Measurements from ENCODE around the gene MEF2B.
"Not testable (repeated sequence)": the region's sequence is repeated elsewhere in the genome, so short reads cannot be mapped to it uniquely, and the experiment has no call there.

Gene MEF2B

DNA sequence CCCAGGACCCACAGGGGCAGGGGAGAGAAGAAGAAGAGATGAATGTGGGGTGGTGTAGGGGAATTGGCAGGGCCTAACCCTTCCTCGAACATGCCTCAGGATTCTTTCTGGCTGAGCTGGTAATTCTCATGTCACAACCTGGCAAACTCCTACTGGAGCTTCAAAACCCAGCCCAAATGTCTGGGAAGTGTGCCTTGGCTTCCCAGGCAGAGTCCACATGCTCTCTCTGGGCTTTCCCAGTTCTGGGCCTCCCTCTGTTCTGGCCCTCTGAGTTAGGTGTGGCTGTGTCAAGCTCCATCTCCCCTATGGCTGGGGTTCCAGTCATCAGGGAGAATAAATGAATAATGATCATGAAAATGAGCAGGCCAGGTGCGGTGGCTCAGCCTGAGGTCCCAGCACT lies 20.6 kb downstream of the MEF2B start:
- Histone ChIP-seq H3K27ac (ENCODE audit: low read depth, low read length) (peak overlapping the region; percentile 46), H3K27me3 (ENCODE audit: low read length) (no peaks in the 10 kb centered on the region), H3K9me2 (replicated peaks; ENCODE audit: insufficient read depth, low read length) (no peaks in the 10 kb centered on the region), H3K4me3 (ENCODE audit: insufficient read depth, low read length, poor library complexity, severe bottlenecking) (no peak overlapping the region), H3K79me2 (ENCODE audit: insufficient read depth, low read length) (peaks cover 20% of the 10 kb centered on the region), H3F3A (ENCODE audit: insufficient read depth) (peaks cover 73% of the 10 kb centered on the region), H2AFZ (ENCODE audit: low read depth, low read length, severe bottlenecking) (no peak overlapping the region), H3K4me2 (ENCODE audit: low read depth, low read length, poor library complexity, severe bottlenecking) (no peak overlapping the region), H3K36me3 (ENCODE audit: low read length) (peaks cover 10% of the 10 kb centered on the region), H4K20me1 (ENCODE audit: low read depth, low read length) (no peaks in the 10 kb centered on the region; the same call in 1 of the 2 replicates), H3K9ac (ENCODE audit: low read length) (no peak overlapping the region), H3K9me3 (ENCODE audit: insufficient read depth, low read length) (no peaks in the 10 kb centered on the region)
- TF ChIP-seq, protein P1, sequence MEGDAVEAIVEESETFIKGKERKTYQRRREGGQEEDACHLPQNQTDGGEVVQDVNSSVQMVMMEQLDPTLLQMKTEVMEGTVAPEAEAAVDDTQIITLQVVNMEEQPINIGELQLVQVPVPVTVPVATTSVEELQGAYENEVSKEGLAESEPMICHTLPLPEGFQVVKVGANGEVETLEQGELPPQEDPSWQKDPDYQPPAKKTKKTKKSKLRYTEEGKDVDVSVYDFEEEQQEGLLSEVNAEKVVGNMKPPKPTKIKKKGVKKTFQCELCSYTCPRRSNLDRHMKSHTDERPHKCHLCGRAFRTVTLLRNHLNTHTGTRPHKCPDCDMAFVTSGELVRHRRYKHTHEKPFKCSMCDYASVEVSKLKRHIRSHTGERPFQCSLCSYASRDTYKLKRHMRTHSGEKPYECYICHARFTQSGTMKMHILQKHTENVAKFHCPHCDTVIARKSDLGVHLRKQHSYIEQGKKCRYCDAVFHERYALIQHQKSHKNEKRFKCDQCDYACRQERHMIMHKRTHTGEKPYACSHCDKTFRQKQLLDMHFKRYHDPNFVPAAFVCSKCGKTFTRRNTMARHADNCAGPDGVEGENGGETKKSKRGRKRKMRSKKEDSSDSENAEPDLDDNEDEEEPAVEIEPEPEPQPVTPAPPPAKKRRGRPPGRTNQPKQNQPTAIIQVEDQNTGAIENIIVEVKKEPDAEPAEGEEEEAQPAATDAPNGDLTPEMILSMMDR (IDR thresholded peaks at IDR 0.05; ENCODE audit: insufficient read depth, low read length, poor library complexity, severe bottlenecking), result no peak
- TF ChIP-seq EZH2phosphoT487 (conservative IDR thresholded peaks at IDR 0.05; ENCODE audit: low read length), result no peak

- not testable (repeated sequence) for H3K4me2 ChIP-seq (ENCODE audit: low read depth, low read length, poor library complexity, severe bottlenecking); H3K4me3 ChIP-seq (ENCODE audit: insufficient read depth, low read length, poor library complexity, severe bottlenecking); H3K36me3 ChIP-seq (ENCODE audit: low read length); H3K27me3 ChIP-seq (ENCODE audit: low read length); H2AFZ ChIP-seq (ENCODE audit: low read depth, low read length, severe bottlenecking); H3K9ac ChIP-seq (ENCODE audit: low read length); H3K9me3 ChIP-seq (ENCODE audit: insufficient read depth, low read length); H3K9me2 ChIP-seq (replicated peaks; ENCODE audit: insufficient read depth, low read length); H3K27ac ChIP-seq (ENCODE audit: low read depth, low read length); H4K20me1 ChIP-seq (ENCODE audit: low read depth, low read length)
- Histone ChIP-seq H3F3A (ENCODE audit: insufficient read depth) (peaks cover 77% of the 10 kb centered on the region), H3K79me2 (ENCODE audit: insufficient read depth, low read length) (peaks cover 14% of the 10 kb centered on the region)
These were observed 21.6 kb downstream of the MEF2B start for GRCh38 chr19:19148504-19148903.

- Histone ChIP-seq H3K4me2 (ENCODE audit: low read depth, low read length, poor library complexity, severe bottlenecking) (no peak overlapping the region), H3K27ac (ENCODE audit: low read depth, low read length) (peak overlapping the region; percentile 73), H3K9ac (ENCODE audit: low read length) (0 out of 2 replicates have a peak overlapping the region, but pooled peaks have one; percentile 5), H3K9me3 (ENCODE audit: insufficient read depth, low read length) (no peaks in the 10 kb centered on the region), H3F3A (ENCODE audit: insufficient read depth) (peaks cover 77% of the 10 kb centered on the region), H3K27me3 (ENCODE audit: low read length) (no peaks in the 10 kb centered on the region), H4K20me1 (ENCODE audit: low read depth, low read length) (no peaks in the 10 kb centered on the region; the same call in 1 of the 2 replicates), H2AFZ (ENCODE audit: low read depth, low read length, severe bottlenecking) (no peak overlapping the region), H3K36me3 (ENCODE audit: low read length) (peaks cover 10% of the 10 kb centered on the region), H3K79me2 (ENCODE audit: insufficient read depth, low read length) (peaks cover 3% of the 10 kb centered on the region; the same call in 1 of the 2 replicates), H3K9me2 (replicated peaks; ENCODE audit: insufficient read depth, low read length) (no peaks in the 10 kb centered on the region), H3K4me3 (ENCODE audit: insufficient read depth, low read length, poor library complexity, severe bottlenecking) (no peak overlapping the region)
- TF ChIP-seq EZH2phosphoT487 (conservative IDR thresholded peaks at IDR 0.05; ENCODE audit: low read length), result no peak
These were observed 22.7 kb downstream of the MEF2B start for GRCh38 chr19:19147344-19147743.

- Histone ChIP-seq H3K9me2 (replicated peaks; ENCODE audit: insufficient read depth, low read length) (no peaks in the 10 kb centered on the region), H3K27me3 (ENCODE audit: low read length) (no peaks in the 10 kb centered on the region), H3K4me2 (ENCODE audit: low read depth, low read length, poor library complexity, severe bottlenecking) (peak overlapping the region; percentile 20), H2AFZ (ENCODE audit: low read depth, low read length, severe bottlenecking) (no peak overlapping the region), H3K79me2 (ENCODE audit: insufficient read depth, low read length) (peaks cover 3% of the 10 kb centered on the region; the same call in 1 of the 2 replicates), H3K27ac (ENCODE audit: low read depth, low read length) (peak overlapping the region; percentile 73), H3K9ac (ENCODE audit: low read length) (peak overlapping the region; percentile 5; the same call in 1 of the 2 replicates), H3K36me3 (ENCODE audit: low read length) (peaks cover 10% of the 10 kb centered on the region), H3K9me3 (ENCODE audit: insufficient read depth, low read length) (no peaks in the 10 kb centered on the region), H4K20me1 (ENCODE audit: low read depth, low read length) (no peaks in the 10 kb centered on the region; the same call in 1 of the 2 replicates), H3F3A (ENCODE audit: insufficient read depth) (peaks cover 82% of the 10 kb centered on the region), H3K4me3 (ENCODE audit: insufficient read depth, low read length, poor library complexity, severe bottlenecking) (no peak overlapping the region)
- TF ChIP-seq, protein P1 (IDR thresholded peaks at IDR 0.05; ENCODE audit: insufficient read depth, low read length, poor library complexity, severe bottlenecking), result no peak
- TF ChIP-seq EZH2phosphoT487 (conservative IDR thresholded peaks at IDR 0.05; ENCODE audit: low read length), result no peak
These were observed 23.2 kb downstream of the MEF2B start for GRCh38 chr19:19146865-19147264.

Measured in SU-DHL-6 (cell line).